Measurements from ENCODE around the gene TP73. TPM values are rescaled to one million over a fixed set of nuclear protein-coding genes. Genes with fewer than 3 reads are reported as not detected.

Gene TP73
- total RNA-seq, 2 donors from 2014 or later, result 0.29 to 0.42 TPM

- DNase-seq, result no peak
- Histone ChIP-seq H3K4me3 (no peak overlapping the region), H3K9ac (ENCODE audit: low read depth in 2 of 2, low read length in 2 of 2) (no peak overlapping the region), H3K36me3 (no peaks in the 10 kb centered on the region), H3K27ac (no peak overlapping the region), H3K9me3 (no peaks in the 10 kb centered on the region), H3K4me1 (no peaks in the 10 kb centered on the region), H3K27me3 (no peaks in the 10 kb centered on the region)
- no peak for TF ChIP-seq CTCF (IDR thresholded peaks at IDR 0.05)
- intact Hi-C loops (cut with DNase I), result no loop called here
Observed at GRCh38 chr1:3679799-3680453, 27.6 kb downstream of the TP73 start.

- Histone ChIP-seq H3K27ac (no peak overlapping the region), H3K9me3 (no peaks in the 10 kb centered on the region), H3K27me3 (no peaks in the 10 kb centered on the region), H3K36me3 (no peaks in the 10 kb centered on the region), H3K4me1 (no peaks in the 10 kb centered on the region), H3K9ac (ENCODE audit: low read depth in 2 of 2, low read length in 2 of 2) (no peak overlapping the region), H3K4me3 (no peak overlapping the region)
- TF ChIP-seq CTCF (IDR thresholded peaks at IDR 0.05), result no peak
- intact Hi-C loops (cut with DNase I), result no loop called here
- DNase-seq, result no peak
Observed at GRCh38 chr1:3680488-3681230, 28.3 kb downstream of the TP73 start.

- no peak for TF ChIP-seq CTCF (IDR thresholded peaks at IDR 0.05)
- intact Hi-C loops (cut with DNase I), result no loop called here
- no peaks in the 10 kb centered on the region for H3K27me3 ChIP-seq
Observed at GRCh38 chr1:3681231-3681897, 29.0 kb downstream of the TP73 start.

GRCh38 chr1:3681898-3682806 lies 29.8 kb downstream of the TP73 start:
- no peak for DNase-seq

More at GRCh38 chr1:3681231-3681897, 29.0 kb downstream of the TP73 start:
- Histone ChIP-seq H3K4me1 (no peaks in the 10 kb centered on the region), H3K9ac (ENCODE audit: low read depth in 2 of 2, low read length in 2 of 2) (no peak overlapping the region), H3K9me3 (no peaks in the 10 kb centered on the region), H3K4me3 (no peak overlapping the region), H3K27ac (no peak overlapping the region), H3K36me3 (no peaks in the 10 kb centered on the region)
- no peak for DNase-seq

More at GRCh38 chr1:3681898-3682806, 29.8 kb downstream of the TP73 start:
- no peak for TF ChIP-seq CTCF (IDR thresholded peaks at IDR 0.05)
- H3K4me3 ChIP-seq, result no peak overlapping the region
- intact Hi-C loops (cut with DNase I), result no loop called here
- no peaks in the 10 kb centered on the region for H3K36me3 ChIP-seq
- no peak overlapping the region for H3K27ac ChIP-seq
- no peaks in the 10 kb centered on the region for H3K27me3 ChIP-seq
- no peaks in the 10 kb centered on the region for H3K9me3 ChIP-seq
- no peaks in the 10 kb centered on the region for H3K4me1 ChIP-seq
- no peak overlapping the region for H3K9ac ChIP-seq (ENCODE audit: low read depth in 2 of 2, low read length in 2 of 2)

Data from colonic mucosa (tissue), 4 donors.